Hepatic stellate cell (primary cell): ENCODE measurements around the gene MAD2L2.

Source experiments
- DNase-seq: peaks from one replicate; pipeline ENCODE4 v3.0.0; 2011; ENCODE audit warnings: low spot score

Gene MAD2L2

DNA sequence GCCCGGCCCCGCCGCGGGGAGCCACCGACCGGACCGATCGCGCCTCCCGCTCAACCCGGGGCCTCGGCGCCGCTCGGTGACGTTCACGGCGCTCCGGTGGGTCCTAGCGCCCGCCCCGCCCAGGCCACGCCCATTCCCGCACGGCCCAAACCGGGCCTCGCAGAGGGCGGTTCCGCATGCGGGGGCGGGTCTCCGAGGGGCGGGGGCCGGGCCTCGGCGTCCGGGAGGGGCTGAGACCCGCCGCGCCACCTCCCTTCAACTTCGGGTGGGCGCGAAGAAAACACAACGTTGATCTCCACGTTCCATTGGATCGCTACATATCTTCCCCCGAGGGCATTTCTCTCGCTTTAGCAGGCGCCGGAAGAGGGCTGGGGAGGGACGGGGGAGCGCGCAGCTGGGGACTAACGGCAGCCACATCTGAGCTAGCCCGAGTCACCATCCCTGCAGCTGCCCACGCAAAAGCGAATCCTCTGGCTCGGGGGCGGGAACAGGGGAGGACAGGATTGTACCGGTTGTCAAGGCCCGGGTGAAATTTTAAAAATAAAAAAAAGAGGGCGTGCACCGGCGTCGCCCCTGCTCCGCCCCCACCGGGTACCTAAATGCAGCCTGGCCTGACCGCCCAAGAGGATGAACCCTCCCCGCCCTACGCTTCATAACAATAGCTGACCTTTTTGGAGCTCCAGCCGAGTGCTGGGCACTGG lies at the start of gene MAD2L2:
TSS of gene MAD2L2 (minus strand) at position 78 of the 701 bp plus-strand sequence. CDS start 547 bp downstream, outside the sequence.
- DNase-seq = peak; percentile 96

DNA sequence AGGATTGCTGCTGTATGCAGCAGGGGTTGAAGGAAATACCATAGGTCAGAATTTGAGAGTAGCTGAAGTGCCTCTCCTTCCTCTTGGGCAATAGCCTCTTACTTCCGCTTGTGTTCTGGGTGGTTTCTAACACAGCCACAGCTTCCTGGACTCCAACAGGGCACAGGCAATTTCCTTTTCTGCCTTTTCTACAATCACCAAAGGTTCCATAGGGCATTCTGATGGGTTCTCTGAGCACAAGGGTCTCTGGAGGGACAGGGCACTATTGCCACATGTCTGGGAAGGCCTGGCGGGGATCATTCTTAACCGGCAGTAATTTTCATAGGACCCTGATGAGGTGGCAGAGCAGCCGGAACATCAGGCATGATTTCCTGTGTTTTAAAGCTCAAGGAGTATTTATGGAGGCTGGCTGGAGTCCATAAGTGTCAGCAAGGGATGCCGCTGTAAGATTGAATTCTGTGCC lies 49.5 kb upstream of the MAD2L2 start:
- peak; percentile 45 for DNase-seq

GRCh38 chr1:11729498-11730428 lies 48.8 kb upstream of the MAD2L2 start:
- DNase-seq = no peak

DNA sequence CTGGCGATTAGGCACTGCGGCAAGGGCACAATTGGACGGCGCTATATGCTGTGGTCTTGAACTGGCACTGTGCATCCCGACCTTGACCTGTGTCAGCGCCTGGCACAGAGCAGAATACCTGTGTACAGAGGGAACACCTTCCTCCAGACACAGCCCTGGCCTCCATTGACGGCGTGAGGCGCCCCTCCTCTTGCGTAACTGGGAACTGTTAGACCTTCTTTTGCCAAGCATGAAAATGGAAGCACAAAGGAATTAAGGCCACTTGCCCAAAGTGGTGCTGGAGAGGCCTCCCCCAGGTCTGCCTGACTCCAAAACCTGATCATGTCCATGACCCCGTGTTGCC lies 48.2 kb upstream of the MAD2L2 start:
- DNase-seq = no peak

- DNase-seq = no peak
These were observed 47.3 kb upstream of the MAD2L2 start for GRCh38 chr1:11728126-11728806.

DNA sequence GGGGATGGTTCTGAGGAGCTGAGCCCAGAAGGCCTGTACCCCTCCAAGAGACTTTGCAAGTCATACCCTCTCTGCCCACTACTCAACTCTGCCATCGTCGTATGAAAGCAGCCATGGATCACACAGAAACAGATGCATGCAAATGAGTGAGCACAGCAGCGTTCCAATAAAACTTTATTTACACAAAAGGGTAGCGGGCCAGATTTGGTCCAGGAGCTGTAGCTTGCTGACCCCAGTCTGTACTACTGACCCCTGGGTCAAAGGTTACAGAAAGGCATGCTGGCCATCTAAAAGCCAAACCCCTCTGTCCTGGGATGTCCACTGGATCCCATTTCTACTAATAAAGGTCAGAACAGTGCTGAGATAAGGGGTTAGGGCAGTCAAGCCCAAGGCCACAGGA lies 46.2 kb upstream of the MAD2L2 start:
- no peak for DNase-seq

DNA sequence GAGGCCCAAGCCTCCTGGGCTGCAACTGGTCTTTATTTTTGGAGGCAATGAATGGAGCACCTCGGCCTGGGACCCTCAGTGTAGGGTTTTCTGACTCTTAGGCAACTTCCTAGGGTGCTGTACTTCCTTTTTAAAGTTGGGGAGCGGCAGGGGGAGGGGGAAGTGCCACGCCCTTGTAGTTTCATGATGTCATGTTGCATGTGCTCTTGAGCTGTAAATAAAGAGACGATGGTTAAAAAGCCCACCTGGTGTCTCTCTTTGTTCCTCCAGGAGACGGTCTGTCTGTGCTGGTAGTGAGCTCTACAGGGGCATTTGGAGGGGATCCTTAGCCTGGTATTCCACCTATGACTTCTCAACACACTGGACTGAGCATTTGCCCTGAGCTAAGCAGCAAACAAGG lies 44.7 kb upstream of the MAD2L2 start:
- no peak for DNase-seq

- DNase-seq = no peak
These were observed 41.6 kb upstream of the MAD2L2 start for GRCh38 chr1:11722538-11722937.

DNA sequence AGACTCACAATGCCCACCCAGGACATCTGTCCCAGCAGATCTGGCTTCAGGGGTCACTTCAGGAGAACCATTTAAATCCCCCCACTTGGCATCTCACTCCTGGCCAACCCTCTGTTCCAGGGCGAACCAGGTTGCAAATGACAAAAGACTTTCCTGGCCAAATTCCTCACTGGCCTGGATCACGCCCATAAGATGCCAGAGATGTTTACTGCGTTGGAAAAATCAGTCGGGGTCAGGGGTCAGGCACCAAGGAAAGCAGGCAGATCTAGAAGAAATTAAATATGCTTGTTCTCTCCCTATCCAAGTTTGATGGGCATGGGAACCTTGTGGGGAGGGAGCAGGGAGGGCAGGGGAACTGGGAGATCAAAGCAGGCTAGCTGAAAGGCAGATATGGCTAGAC lies 40.4 kb upstream of the MAD2L2 start:
- DNase-seq = no peak

- DNase-seq = no peak
These were observed 39.6 kb upstream of the MAD2L2 start for GRCh38 chr1:11720525-11720924.

DNA sequence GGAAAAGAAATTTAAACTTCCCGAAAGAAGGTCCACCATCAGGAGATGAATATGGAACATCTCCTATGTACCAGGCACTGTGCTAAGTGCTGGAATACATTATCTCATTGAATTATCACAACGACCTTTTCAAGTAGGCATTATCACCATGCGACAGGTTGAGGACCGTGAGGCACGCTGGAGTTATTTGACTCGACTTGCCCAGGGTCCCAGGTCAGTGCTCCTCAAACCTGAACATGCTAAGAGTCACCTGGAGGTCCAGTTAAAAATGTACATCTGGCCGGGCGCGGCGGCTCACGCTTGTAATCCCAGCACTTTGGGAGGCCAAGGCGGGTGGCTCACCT lies 39.1 kb upstream of the MAD2L2 start:
- no peak for DNase-seq

- DNase-seq = peak; percentile 62
These were observed 38.5 kb upstream of the MAD2L2 start for GRCh38 chr1:11719313-11720032.

DNA sequence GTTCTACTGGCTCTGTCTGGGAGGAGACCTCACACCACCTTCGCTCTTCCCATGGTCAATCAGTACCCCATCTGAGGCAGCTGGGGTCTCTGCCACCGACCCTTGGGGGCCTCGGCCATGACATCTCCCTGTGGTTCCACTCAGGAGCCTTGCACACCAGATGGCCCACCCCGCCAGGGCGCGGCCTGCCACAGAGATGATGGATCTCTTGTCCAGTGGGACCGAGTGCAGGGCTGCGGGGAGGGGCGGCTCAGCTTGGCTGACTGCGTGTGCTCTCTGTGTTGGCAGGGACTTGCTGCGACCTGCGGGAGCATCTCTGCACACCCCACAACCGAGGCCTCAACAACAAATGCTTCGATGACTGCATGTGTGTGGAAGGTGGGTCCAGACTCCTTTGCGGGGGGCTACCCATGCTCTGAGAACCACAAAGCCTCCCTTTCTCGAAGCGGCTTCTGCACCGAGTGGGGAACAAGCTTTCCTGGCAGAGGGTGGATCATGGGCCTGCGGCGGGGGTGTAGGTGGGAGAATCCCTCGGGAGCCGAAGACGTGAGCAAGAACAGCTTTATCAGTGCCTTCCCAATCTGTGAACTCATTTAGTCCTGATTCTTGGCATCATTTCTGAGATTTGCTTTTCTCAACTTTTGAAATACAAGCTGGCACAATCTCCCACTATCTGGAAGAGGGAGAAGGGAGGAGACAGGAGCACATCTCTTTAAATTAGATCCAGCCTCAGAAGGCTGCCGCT lies 34.1 kb upstream of the MAD2L2 start:
- no peak for DNase-seq

DNA sequence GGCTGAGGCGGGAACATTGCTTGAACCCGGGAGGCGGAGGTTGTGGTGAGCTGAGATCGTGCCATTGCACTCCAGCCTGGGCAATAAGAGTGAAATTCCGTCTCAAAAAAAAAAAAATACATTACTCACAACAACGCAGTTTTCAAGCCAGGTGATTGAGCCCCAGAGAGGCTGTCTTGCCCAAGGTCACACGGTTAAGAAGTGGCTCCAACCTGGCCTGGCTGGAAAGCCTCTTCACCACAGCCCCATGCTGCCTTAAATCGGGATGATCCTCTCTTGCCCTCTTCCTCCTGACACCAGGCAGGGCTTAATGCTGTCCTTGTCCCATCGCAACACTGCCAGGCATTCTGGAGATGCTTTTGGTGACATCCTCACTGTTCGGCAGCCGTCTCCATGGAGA lies 32.1 kb upstream of the MAD2L2 start:
- DNase-seq = no peak

- no peak for DNase-seq
These were observed 31.3 kb upstream of the MAD2L2 start for GRCh38 chr1:11712285-11712684.

GRCh38 chr1:11711490-11711889 lies 30.5 kb upstream of the MAD2L2 start:
- DNase-seq = no peak

GRCh38 chr1:11708554-11709350 lies 27.8 kb upstream of the MAD2L2 start:
- no peak for DNase-seq

GRCh38 chr1:11707621-11708276 lies 26.8 kb upstream of the MAD2L2 start:
- no peak for DNase-seq

- no peak for DNase-seq
These were observed 25.3 kb upstream of the MAD2L2 start for GRCh38 chr1:11706292-11706691.

GRCh38 chr1:11705596-11705995 lies 24.6 kb upstream of the MAD2L2 start:
- DNase-seq = no peak
